Neural cell (in vitro differentiated cells): Measurements from ENCODE around the gene GTF2F1. TPM values are rescaled to one million over a fixed set of nuclear protein-coding genes. Genes with fewer than 3 reads are reported as not detected.

Source experiments
- H2AFZ ChIP-seq: fragments of 200-600, 300-800 bp; sonication (generic), shearing (Covaris generic); 2 replicates; pipeline ENCODE4 v1.6.0; 2014; ENCODE audit warnings: low read depth, mild to moderate bottlenecking, antibody characterized with exemption, low read length, moderate library complexity
- H3F3A ChIP-seq: fragments of 200-600 bp; shearing (Covaris generic); 2 replicates; pipeline ENCODE4 v1.6.1; 2016; ENCODE audit warnings: mild to moderate bottlenecking, moderate library complexity, mixed read lengths, antibody characterized with exemption, low read length; ENCODE audit not compliant: insufficient read depth, poor library complexity, severe bottlenecking
- H3K27ac ChIP-seq: fragments of 200-600, 300-800 bp; sonication (generic), shearing (Covaris generic); 2 replicates; pipeline ENCODE4 v1.5.1; 2014; ENCODE audit warnings: mild to moderate bottlenecking, low read length, moderate library complexity
- H3K27me3 ChIP-seq: fragments of 300-800, 200-600 bp; sonication (generic), shearing (Covaris generic); 2 replicates; pipeline ENCODE4 v1.6.0; 2014; ENCODE audit warnings: mild to moderate bottlenecking, low read depth, low read length, moderate library complexity; ENCODE audit not compliant: insufficient read depth
- H3K36me3 ChIP-seq: fragments of 300-800, 200-600 bp; sonication (generic), shearing (Covaris generic); 2 replicates; pipeline ENCODE4 v1.5.1; 2014; ENCODE audit warnings: mild to moderate bottlenecking, antibody characterized with exemption, low read length, moderate library complexity; ENCODE audit not compliant: insufficient read depth
- H3K4me2 ChIP-seq: fragments of 300-800, 200-600 bp; sonication (generic), shearing (Covaris generic); 2 replicates; pipeline ENCODE4 v1.6.0; 2014; ENCODE audit warnings: mild to moderate bottlenecking, low read length
- H3K4me3 ChIP-seq: fragments of 300-800, 200-600 bp; sonication (generic), shearing (Covaris generic); 2 replicates; pipeline ENCODE4 v1.5.1; 2014; ENCODE audit warnings: mild to moderate bottlenecking, low read length, moderate library complexity
- H3K79me2 ChIP-seq: fragments of 200-600 bp; shearing (Covaris generic); replicated peaks from 2 replicates; pipeline ENCODE4 v1.6.0; 2014; ENCODE audit warnings: mild to moderate bottlenecking, low read length, moderate library complexity; ENCODE audit not compliant: insufficient read depth
- H3K9ac ChIP-seq: fragments of 300-800, 200-600 bp; sonication (generic), shearing (Covaris generic); 2 replicates; pipeline ENCODE4 v1.6.1; 2016; ENCODE audit warnings: mild to moderate bottlenecking, low read length, mixed read lengths
- H3K9me2 ChIP-seq: fragments of 200-600 bp; shearing (Covaris generic); 2 replicates; pipeline ENCODE4 v1.6.1; 2016; ENCODE audit warnings: mild to moderate bottlenecking, low read length, mixed read lengths; ENCODE audit not compliant: insufficient read depth
- H3K9me3 ChIP-seq: fragments of 200-600, 300-800 bp; sonication (generic), shearing (Covaris generic); 2 replicates; pipeline ENCODE4 v1.6.1; 2016; ENCODE audit warnings: mild to moderate bottlenecking, mixed run types, low read length, moderate library complexity, mixed read lengths
- H4K20me1 ChIP-seq: fragments of 200-600 bp; shearing (Covaris generic); 2 replicates; pipeline ENCODE4 v1.6.1; 2016; ENCODE audit warnings: mild to moderate bottlenecking, mixed run types; ENCODE audit not compliant: insufficient read depth
- EP300 ChIP-seq: fragments of 450-650 bp; conservative IDR thresholded peaks from 2 replicates; pipeline ENCODE4 v1.6.1; 2014; ENCODE audit warnings: antibody characterized with exemption, mild to moderate bottlenecking, moderate library complexity; ENCODE audit not compliant: poor library complexity, severe bottlenecking
- EZH2 ChIP-seq: fragments of 200-600, 300-800 bp; shearing (Covaris generic), sonication (generic); IDR thresholded peaks from 2 replicates; pipeline ENCODE4 v1.6.1; 2014; ENCODE audit warnings: antibody characterized with exemption, low read length, borderline replicate concordance, mild to moderate bottlenecking; ENCODE audit not compliant: insufficient read depth, poor library complexity, severe bottlenecking
- MXI1 ChIP-seq: fragments of 450-650 bp; conservative IDR thresholded peaks from 2 replicates; pipeline ENCODE4 v1.6.1; 2014; ENCODE audit warnings: antibody characterized with exemption, mild to moderate bottlenecking; ENCODE audit not compliant: poor library complexity, severe bottlenecking
- POLR2AphosphoS5 ChIP-seq: IDR thresholded peaks from 2 replicates; pipeline ENCODE4 v1.6.1; 2012
- RAD21 ChIP-seq: fragments of 450-650 bp; conservative IDR thresholded peaks from 2 replicates; pipeline ENCODE4 v1.6.1; 2014; ENCODE audit warnings: antibody characterized with exemption, mild to moderate bottlenecking, moderate library complexity
- REST ChIP-seq: IDR thresholded peaks from 2 replicates; pipeline ENCODE4 v1.6.1; 2012; ENCODE audit warnings: borderline replicate concordance
- SMC3 ChIP-seq: fragments of 450-650 bp; conservative IDR thresholded peaks from 2 replicates; pipeline ENCODE4 v1.6.1; 2014; ENCODE audit warnings: antibody characterized with exemption, mild to moderate bottlenecking, moderate library complexity; ENCODE audit not compliant: poor library complexity
- TAF1 ChIP-seq: IDR thresholded peaks from 2 replicates; pipeline ENCODE4 v1.6.1; 2012; ENCODE audit warnings: low read depth
- polyA plus RNA-seq: library from polyadenylated mRNA; depleted of rRNA; stranded (reverse); fragments of >200 nt; gene quantifications from 2 replicates; pipeline ENCODE4 v1.2.3, GENCODE V29; 2014
- TF ChIP-seq, protein P1 (sequence below): fragments of 450-650 bp; IDR thresholded peaks from 2 replicates; pipeline ENCODE4 v1.5.1; 2014; ENCODE audit warnings: antibody characterized with exemption, mild to moderate bottlenecking, moderate library complexity; ENCODE audit not compliant: poor library complexity, severe bottlenecking

GTF2F1 gene
- polyA plus RNA-seq, 1 donor from 2014 or later, result 53.9 TPM

GRCh38 chr19:6433165-6433564 is 40.2 kb upstream of the GTF2F1 start:
- H3K9me2 ChIP-seq, result no peaks in the 10 kb centered on the region
- H3K4me3 ChIP-seq, result no peak overlapping the region
- H3K27me3 ChIP-seq, result no peaks in the 10 kb centered on the region
- no peak overlapping the region for H2AFZ ChIP-seq
- no peaks in the 10 kb centered on the region for H3F3A ChIP-seq
- no peaks in the 10 kb centered on the region for H3K36me3 ChIP-seq
- no peak overlapping the region for H3K9ac ChIP-seq
- H4K20me1 ChIP-seq, result no peaks in the 10 kb centered on the region
- no peak overlapping the region for H3K4me2 ChIP-seq
- H3K9me3 ChIP-seq, result no peaks in the 10 kb centered on the region
- no peaks in the 10 kb centered on the region for H3K79me2 ChIP-seq
- H3K27ac ChIP-seq, result no peak overlapping the region
- TF ChIP-seq RAD21 (no peak), TAF1 (no peak), POLR2AphosphoS5 (no peak), EZH2 (no peak), MXI1 (no peak), SMC3 (no peak)

- Histone ChIP-seq H3K4me2 (no peak overlapping the region), H3K27me3 (no peaks in the 10 kb centered on the region), H3K27ac (no peak overlapping the region), H3K9ac (no peak overlapping the region), H3K9me2 (no peaks in the 10 kb centered on the region), H3K79me2 (no peaks in the 10 kb centered on the region), H3F3A (no peaks in the 10 kb centered on the region), H2AFZ (no peak overlapping the region), H3K4me3 (no peak overlapping the region), H4K20me1 (no peaks in the 10 kb centered on the region), H3K36me3 (no peaks in the 10 kb centered on the region), H3K9me3 (no peaks in the 10 kb centered on the region)
- TF ChIP-seq, protein P1, sequence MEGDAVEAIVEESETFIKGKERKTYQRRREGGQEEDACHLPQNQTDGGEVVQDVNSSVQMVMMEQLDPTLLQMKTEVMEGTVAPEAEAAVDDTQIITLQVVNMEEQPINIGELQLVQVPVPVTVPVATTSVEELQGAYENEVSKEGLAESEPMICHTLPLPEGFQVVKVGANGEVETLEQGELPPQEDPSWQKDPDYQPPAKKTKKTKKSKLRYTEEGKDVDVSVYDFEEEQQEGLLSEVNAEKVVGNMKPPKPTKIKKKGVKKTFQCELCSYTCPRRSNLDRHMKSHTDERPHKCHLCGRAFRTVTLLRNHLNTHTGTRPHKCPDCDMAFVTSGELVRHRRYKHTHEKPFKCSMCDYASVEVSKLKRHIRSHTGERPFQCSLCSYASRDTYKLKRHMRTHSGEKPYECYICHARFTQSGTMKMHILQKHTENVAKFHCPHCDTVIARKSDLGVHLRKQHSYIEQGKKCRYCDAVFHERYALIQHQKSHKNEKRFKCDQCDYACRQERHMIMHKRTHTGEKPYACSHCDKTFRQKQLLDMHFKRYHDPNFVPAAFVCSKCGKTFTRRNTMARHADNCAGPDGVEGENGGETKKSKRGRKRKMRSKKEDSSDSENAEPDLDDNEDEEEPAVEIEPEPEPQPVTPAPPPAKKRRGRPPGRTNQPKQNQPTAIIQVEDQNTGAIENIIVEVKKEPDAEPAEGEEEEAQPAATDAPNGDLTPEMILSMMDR, result no peak
- no peak for TF ChIP-seq RAD21
- TF ChIP-seq EZH2, result no peak
- no peak for TF ChIP-seq SMC3
- TF ChIP-seq EP300, result no peak
- no peak for TF ChIP-seq POLR2AphosphoS5
- TF ChIP-seq TAF1, result no peak
- no peak for TF ChIP-seq REST
- no peak for TF ChIP-seq MXI1
Observed at GRCh38 chr19:6431891-6432290, 38.9 kb upstream of the GTF2F1 start.
